Prostate gland (tissue), 2 donors: ENCODE data around the gene SELENOW. TPM values are rescaled to one million over a fixed set of nuclear protein-coding genes. Genes with fewer than 3 reads are reported as not detected.

Experiments used
- DNase-seq: peaks from one replicate; pipeline ENCODE4 v3.0.0-alpha.2; 2019; ENCODE audit warnings: low spot score
- H3K27ac ChIP-seq, 2 donors: fragments of 200-600 bp; sonication (generic); 2 replicates each; pipeline ENCODE4 v1.5.1; 2017 to 2019
- H3K27me3 ChIP-seq: fragments of 200-600 bp; sonication (generic); replicated peaks from 2 replicates; pipeline ENCODE4 v1.5.1; 2019; ENCODE audit not compliant: insufficient read depth
- H3K36me3 ChIP-seq, 2 donors: fragments of 200-600 bp; sonication (generic); 1 replicate in 1 of 2; 2 replicates in 1 of 2; pipeline versions ENCODE4 v1.5.1 to v1.8.1; 2017 to 2019
- H3K4me1 ChIP-seq: fragments of 200-600 bp; sonication (generic); replicated peaks from 2 replicates; pipeline ENCODE4 v1.5.1; 2019
- H3K4me3 ChIP-seq, 2 donors: fragments of 200-600 bp; sonication (generic); 2 replicates each; pipeline ENCODE4 v1.5.1; 2017 to 2019
- H3K9me3 ChIP-seq: fragments of 200-600 bp; sonication (generic); 2 replicates; pipeline ENCODE4 v1.5.1; 2017
- POLR2A ChIP-seq: fragments of 450-650 bp; IDR thresholded peaks from one replicate; pipeline ENCODE4 v1.6.1; 2016; ENCODE audit warnings: antibody characterized with exemption, mild to moderate bottlenecking
- POLR2AphosphoS5 ChIP-seq: sonication (generic); formaldehyde crosslinking; IDR thresholded peaks from one replicate; pipeline ENCODE4 v1.6.1; 2017; ENCODE audit warnings: antibody characterized with exemption
- WGBS: methylation state at CpG from one replicate; pipeline ENCODE4 v1.1.5; 2018; 5-methylcytosine and 5-hydroxymethylcytosine counted together
- intact Hi-C: fragments of 100-400 bp; cut with DNase I; formaldehyde crosslinking; loops from one replicate; pipeline ENCODE4 v1.14.2; 2022
- total RNA-seq, 2 donors: library from RNA; depleted of rRNA; stranded (reverse); fragments of >200 nt; gene quantifications; one replicate each; pipeline ENCODE4 v1.1.0, GENCODE V29; 2016
- TF ChIP-seq, protein P1 (sequence below), 4 experiments: fragments of 200-600 bp in 2 of 4; fragments of 450-650 bp in 2 of 4; sonication (generic) in 2 of 4; IDR thresholded peaks; 1 replicate in 3 of 4; 2 replicates in 1 of 4; pipeline ENCODE4 v1.5.1; 2016 to 2019; ENCODE audit warnings: antibody characterized with exemption in 4 of 4, mild to moderate bottlenecking in 2 of 4, moderate library complexity in 2 of 4

The SELENOW gene
- total RNA-seq, 2 donors from 2014 or later: 301 to 565 TPM

DNA sequence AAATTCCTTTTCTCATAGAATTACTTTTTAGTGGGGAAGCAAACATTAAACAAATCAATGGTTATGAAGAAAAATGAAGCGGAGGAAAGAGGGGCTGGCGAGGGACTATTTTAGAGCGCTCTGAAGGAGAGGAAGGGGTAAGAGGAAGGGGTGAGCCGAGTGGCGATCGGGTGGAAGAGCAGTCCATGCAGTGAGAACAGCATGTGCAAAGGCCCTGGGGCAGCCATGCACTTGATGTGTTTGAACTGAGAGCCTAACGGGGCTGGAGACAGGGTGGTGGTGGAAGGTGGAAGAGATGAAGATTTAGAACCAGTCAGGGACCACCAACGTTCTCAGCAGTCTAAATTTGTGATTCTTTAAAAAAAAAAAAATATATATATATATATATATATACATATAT is 47.6 kb upstream of the SELENOW start:
- 90% methylated on average over 8 of the region's 8 CpGs for WGBS
- no peaks in the 10 kb centered on the region for H3K36me3 ChIP-seq

DNA sequence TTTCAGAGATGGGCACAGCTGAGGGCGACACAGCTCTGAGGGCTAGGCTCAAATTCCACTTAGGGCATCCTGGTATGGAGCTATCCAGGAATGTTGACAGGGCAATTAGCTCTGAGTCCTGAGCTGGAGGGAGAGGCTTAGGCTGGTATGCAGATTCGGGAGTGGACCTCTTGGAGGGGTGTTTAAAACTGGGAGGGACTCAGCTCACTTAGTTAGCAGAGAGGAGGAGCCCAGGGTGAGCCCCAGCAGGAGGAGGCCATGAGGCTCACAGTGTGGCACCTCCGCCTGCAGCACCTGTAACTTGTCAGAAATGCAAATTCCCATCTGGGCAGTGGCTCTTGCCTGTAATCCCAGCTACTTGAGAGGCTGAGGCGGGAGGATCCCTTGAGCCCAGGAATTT is 43.4 kb upstream of the SELENOW start:
- Histone ChIP-seq H3K9me3 (no peaks in the 10 kb centered on the region), H3K27me3 (no peaks in the 10 kb centered on the region), H3K4me3 (no peak overlapping the region), H3K36me3 (no peaks in the 10 kb centered on the region), H3K4me1 (no peaks in the 10 kb centered on the region), H3K27ac (no peak overlapping the region)
- 78% methylated on average over 4 of the region's 4 CpGs for WGBS
- TF ChIP-seq POLR2A: no peak
- DNase-seq: no peak
- intact Hi-C loops: no loop called here

More for the DNA sequence above, 47.6 kb upstream of the SELENOW start:
- H3K9me3 ChIP-seq: no peaks in the 10 kb centered on the region
- DNase-seq: no peak
- H3K4me1 ChIP-seq: no peaks in the 10 kb centered on the region
- intact Hi-C loops: no loop called here
- no peak for TF ChIP-seq POLR2A
- TF ChIP-seq, protein P1, sequence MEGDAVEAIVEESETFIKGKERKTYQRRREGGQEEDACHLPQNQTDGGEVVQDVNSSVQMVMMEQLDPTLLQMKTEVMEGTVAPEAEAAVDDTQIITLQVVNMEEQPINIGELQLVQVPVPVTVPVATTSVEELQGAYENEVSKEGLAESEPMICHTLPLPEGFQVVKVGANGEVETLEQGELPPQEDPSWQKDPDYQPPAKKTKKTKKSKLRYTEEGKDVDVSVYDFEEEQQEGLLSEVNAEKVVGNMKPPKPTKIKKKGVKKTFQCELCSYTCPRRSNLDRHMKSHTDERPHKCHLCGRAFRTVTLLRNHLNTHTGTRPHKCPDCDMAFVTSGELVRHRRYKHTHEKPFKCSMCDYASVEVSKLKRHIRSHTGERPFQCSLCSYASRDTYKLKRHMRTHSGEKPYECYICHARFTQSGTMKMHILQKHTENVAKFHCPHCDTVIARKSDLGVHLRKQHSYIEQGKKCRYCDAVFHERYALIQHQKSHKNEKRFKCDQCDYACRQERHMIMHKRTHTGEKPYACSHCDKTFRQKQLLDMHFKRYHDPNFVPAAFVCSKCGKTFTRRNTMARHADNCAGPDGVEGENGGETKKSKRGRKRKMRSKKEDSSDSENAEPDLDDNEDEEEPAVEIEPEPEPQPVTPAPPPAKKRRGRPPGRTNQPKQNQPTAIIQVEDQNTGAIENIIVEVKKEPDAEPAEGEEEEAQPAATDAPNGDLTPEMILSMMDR (IDR thresholded peaks at IDR 0.05): no peak
- no peak for TF ChIP-seq POLR2AphosphoS5
- H3K27ac ChIP-seq: peak overlapping the region in 1 of 2 donors; percentile 79
- H3K4me3 ChIP-seq: no peak overlapping the region
- no peaks in the 10 kb centered on the region for H3K27me3 ChIP-seq

DNA sequence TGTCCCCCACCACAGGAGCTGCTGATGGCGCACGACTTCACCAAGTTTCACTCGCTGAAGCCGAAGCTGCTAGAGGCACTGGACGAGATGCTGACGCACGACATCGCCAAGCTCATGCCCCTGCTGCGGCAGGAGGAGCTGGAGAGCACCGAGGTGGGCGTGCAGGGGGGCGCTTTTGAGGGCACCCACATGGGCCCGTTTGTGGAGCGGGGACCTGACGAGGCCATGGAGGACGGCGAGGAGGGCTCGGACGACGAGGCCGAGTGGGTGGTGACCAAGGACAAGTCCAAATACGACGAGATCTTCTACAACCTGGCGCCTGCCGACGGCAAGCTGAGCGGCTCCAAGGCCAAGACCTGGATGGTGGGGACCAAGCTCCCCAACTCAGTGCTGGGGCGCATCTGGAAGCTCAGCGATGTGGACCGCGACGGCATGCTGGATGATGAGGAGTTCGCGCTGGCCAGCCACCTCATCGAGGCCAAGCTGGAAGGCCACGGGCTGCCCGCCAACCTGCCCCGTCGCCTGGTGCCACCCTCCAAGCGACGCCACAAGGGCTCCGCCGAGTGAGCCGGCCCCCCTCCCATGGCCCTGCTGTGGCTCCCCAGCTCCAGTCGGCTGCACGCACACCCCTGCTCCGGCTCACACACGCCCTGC is 37.5 kb upstream of the SELENOW start:
- 88% methylated on average over 48 of the region's 48 CpGs for WGBS
- DNase-seq: no peak
- Histone ChIP-seq H3K4me3 (no peak overlapping the region), H3K9me3 (no peaks in the 10 kb centered on the region), H3K36me3 (no peaks in the 10 kb centered on the region), H3K4me1 (no peaks in the 10 kb centered on the region), H3K27ac (no peak overlapping the region), H3K27me3 (no peaks in the 10 kb centered on the region)
- intact Hi-C loops: no loop called here
- TF ChIP-seq, protein P1 (IDR thresholded peaks at IDR 0.05): no peak
- no peak for TF ChIP-seq POLR2A
- no peak for TF ChIP-seq POLR2AphosphoS5

DNA sequence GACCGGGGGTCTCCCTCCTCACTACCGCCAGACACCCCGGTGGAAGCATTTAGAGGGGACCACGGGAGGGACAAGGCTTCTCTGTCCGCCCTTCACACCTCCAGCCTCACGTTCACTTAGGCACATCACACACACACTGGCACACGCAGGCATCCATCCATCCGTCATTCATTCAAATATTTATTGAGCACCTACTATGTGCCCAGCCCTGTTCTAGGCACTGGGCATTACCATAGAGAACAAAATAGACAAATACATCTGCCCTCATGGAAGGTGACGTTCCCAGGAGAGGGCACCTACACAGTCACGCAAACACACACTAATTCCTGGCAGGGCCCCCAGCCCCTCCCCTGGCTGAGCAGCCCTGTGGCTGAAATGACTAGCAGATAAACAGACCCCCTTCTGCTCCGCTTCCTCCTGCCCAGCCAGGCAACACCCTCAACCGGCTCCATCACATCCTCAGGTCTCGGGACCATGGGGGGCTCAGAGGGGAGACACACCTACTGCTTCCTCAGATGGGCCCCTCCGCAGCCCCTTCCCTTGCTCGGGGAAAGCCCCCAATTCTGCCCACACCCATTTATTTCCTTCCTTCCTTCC is 36.9 kb upstream of the SELENOW start:
- Histone ChIP-seq H3K36me3 (no peaks in the 10 kb centered on the region), H3K27me3 (no peaks in the 10 kb centered on the region), H3K27ac (peak overlapping the region in 1 of 2 donors; percentile 91), H3K4me1 (no peaks in the 10 kb centered on the region), H3K4me3 (no peak overlapping the region), H3K9me3 (no peaks in the 10 kb centered on the region)
- TF ChIP-seq POLR2AphosphoS5 (no peak), POLR2A (no peak)
- TF ChIP-seq, protein P1 (IDR thresholded peaks at IDR 0.05): no peak
- DNase-seq: no peak
- intact Hi-C loops: loop anchor here (2.0 kb wide), 1 partner anchor 13 kb away; no protein-coding TSS in a partner anchor
- WGBS: 84% methylated on average over 15 of the region's 15 CpGs

DNA sequence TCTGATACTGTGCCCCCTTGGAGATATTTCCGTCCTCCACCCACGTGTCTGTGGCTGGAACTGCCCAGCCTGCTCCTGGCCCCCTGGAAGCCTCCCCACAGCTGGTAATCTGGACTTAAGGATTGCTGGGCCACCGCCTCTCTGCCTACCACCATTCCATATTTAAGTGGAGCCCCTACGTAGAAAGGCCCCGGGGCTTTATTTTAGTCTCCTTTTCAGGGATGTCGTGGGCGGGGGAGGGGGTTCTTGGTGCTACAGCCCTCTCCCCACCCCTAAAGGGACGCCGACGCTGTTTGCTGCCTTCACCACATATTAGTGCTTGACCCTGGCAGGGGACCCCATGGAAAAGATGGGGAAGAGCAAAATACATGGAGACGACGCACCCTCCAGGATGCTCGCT is 35.9 kb upstream of the SELENOW start:
- H3K27me3 ChIP-seq: no peaks in the 10 kb centered on the region
- peak overlapping the region; percentile 91 to 95 for H3K27ac ChIP-seq
- no peaks in the 10 kb centered on the region for H3K9me3 ChIP-seq
- no peaks in the 10 kb centered on the region for H3K4me1 ChIP-seq
- TF ChIP-seq, protein P1 (IDR thresholded peaks at IDR 0.05): no peak
- TF ChIP-seq POLR2AphosphoS5 (no peak), POLR2A (no peak)
- intact Hi-C loops: loop anchor here (1.0 to 2.0 kb wide), 2 partner anchors 14 to 29 kb away; partner anchors contain the start of gene EHD2
- DNase-seq: no peak
- H3K36me3 ChIP-seq: no peaks in the 10 kb centered on the region
- H3K4me3 ChIP-seq: peak overlapping the region in 1 of 2 donors; percentile 43
- 30% methylated on average over 13 of the region's 13 CpGs for WGBS
